ENCODE measurements around the gene ERMAP.

ERMAP gene

GRCh38 chr1:42876009-42876408 lies 59.1 kb downstream of the ERMAP start:
- DNase-seq (ENCODE audit: low spot score) = no peak

GRCh38 chr1:42877380-42877779 lies 60.5 kb downstream of the ERMAP start:
- no peak for DNase-seq (ENCODE audit: low spot score)

- no peak for DNase-seq (ENCODE audit: low spot score)
These were observed 63.5 kb downstream of the ERMAP start for GRCh38 chr1:42880384-42880783.

- no peak for DNase-seq (ENCODE audit: low spot score)
These were observed 69.3 kb downstream of the ERMAP start for GRCh38 chr1:42886046-42886739.

- no peak for DNase-seq (ENCODE audit: low spot score)
These were observed 69.9 kb downstream of the ERMAP start for GRCh38 chr1:42886800-42887199.

- no peak for DNase-seq (ENCODE audit: low spot score)
These were observed 70.4 kb downstream of the ERMAP start for GRCh38 chr1:42887366-42887765.

- DNase-seq (ENCODE audit: low spot score) = no peak
These were observed 71.2 kb downstream of the ERMAP start for GRCh38 chr1:42888013-42888633.

- DNase-seq (ENCODE audit: low spot score) = no peak
These were observed 72.3 kb downstream of the ERMAP start for GRCh38 chr1:42889264-42889663.

GRCh38 chr1:42891465-42892138 lies 74.7 kb downstream of the ERMAP start:
- DNase-seq (ENCODE audit: low spot score) = no peak

Data from hematopoietic multipotent progenitor cell treated with erythropoietin and hydrocortisone succinate and interleukin-3 and kit ligand, for 15 days (in vitro differentiated cells).